GM23338 (cell line): ENCODE data around the gene FXYD6. TPM values are rescaled to one million over a fixed set of nuclear protein-coding genes. Genes with fewer than 3 reads are reported as not detected.

Experiments
- ATAC-seq: fragments of 200-7000 bp; cut with Tn5 transposase; 3 replicates; pipeline ENCODE4 v1.9.1; 2020
- DNase-seq: peaks from one replicate; pipeline ENCODE4 v3.0.0-alpha.2; 2015; ENCODE audit warnings: low spot score
- H2AFZ ChIP-seq: fragments of 200-600 bp; sonication (generic); 2 replicates; pipeline ENCODE4 v1.8.0; 2016; ENCODE audit warnings: antibody characterized with exemption, mild to moderate bottlenecking, moderate library complexity
- H3F3A ChIP-seq: fragments of 200-600 bp; sonication (generic); replicated peaks from 2 replicates; pipeline ENCODE4 v1.8.0; 2017; ENCODE audit warnings: antibody characterized with exemption, mixed run types, low read depth
- H3K27ac ChIP-seq: fragments of 200-600 bp; sonication (generic); 2 replicates; pipeline ENCODE4 v1.6.1; 2016; ENCODE audit warnings: low read depth
- H3K27me3 ChIP-seq: fragments of 200-600 bp; sonication (generic); 2 replicates; pipeline ENCODE4 v1.8.0; 2016; ENCODE audit warnings: mild to moderate bottlenecking, mixed run types, moderate library complexity; ENCODE audit not compliant: insufficient read depth
- H3K36me3 ChIP-seq: fragments of 200-600 bp; sonication (generic); 2 replicates; pipeline ENCODE4 v1.8.0; 2016; ENCODE audit warnings: mild to moderate bottlenecking; ENCODE audit not compliant: insufficient read depth
- H3K4me1 ChIP-seq: fragments of 200-600 bp; sonication (generic); 2 replicates; pipeline ENCODE4 v1.8.0; 2016; ENCODE audit warnings: mild to moderate bottlenecking, moderate library complexity; ENCODE audit not compliant: insufficient read depth
- H3K4me2 ChIP-seq: fragments of 200-600 bp; sonication (generic); 2 replicates; pipeline ENCODE4 v1.7.1; 2017; ENCODE audit warnings: mixed run types
- H3K4me3 ChIP-seq: fragments of 200-600 bp; sonication (generic); 2 replicates; pipeline ENCODE4 v1.6.1; 2016; ENCODE audit warnings: mixed run types
- H3K79me2 ChIP-seq: fragments of 200-600 bp; sonication (generic); replicated peaks from 2 replicates; pipeline ENCODE4 v1.8.0; 2017; ENCODE audit warnings: mild to moderate bottlenecking; ENCODE audit not compliant: insufficient read depth
- H3K9me2 ChIP-seq: fragments of 200-600 bp; sonication (generic); 2 replicates; pipeline ENCODE4 v1.8.0; 2017; ENCODE audit not compliant: insufficient read depth
- H4K20me1 ChIP-seq: fragments of 200-600 bp; sonication (generic); replicated peaks from 2 replicates; pipeline ENCODE4 v1.8.0; 2017; ENCODE audit warnings: mild to moderate bottlenecking; ENCODE audit not compliant: insufficient read depth
- H3K27ac Mint-ChIP-seq: 2 replicates; pipeline ENCODE4 v1.8.0; 2020; ENCODE audit warnings: inconsistent platforms, mild to moderate bottlenecking, moderate library complexity, mixed read lengths
- H3K27me3 Mint-ChIP-seq: 3 replicates; pipeline ENCODE4 v1.8.0; 2022; ENCODE audit warnings: low read depth, mild to moderate bottlenecking, moderate library complexity, mixed read lengths, inconsistent platforms; ENCODE audit not compliant: insufficient read depth, poor library complexity
- H3K36me3 Mint-ChIP-seq: 3 replicates; pipeline ENCODE4 v1.8.0; 2021; ENCODE audit warnings: low read depth, mild to moderate bottlenecking, inconsistent platforms, moderate library complexity, mixed read lengths
- H3K4me1 Mint-ChIP-seq: 3 replicates; pipeline ENCODE4 v1.8.0; 2020; ENCODE audit warnings: mild to moderate bottlenecking, inconsistent platforms, mixed read lengths
- H3K4me3 Mint-ChIP-seq: 3 replicates; pipeline ENCODE4 v1.8.0; 2021; ENCODE audit warnings: moderate library complexity, mild to moderate bottlenecking, inconsistent platforms, mixed read lengths
- H3K9me3 Mint-ChIP-seq: 3 replicates; pipeline ENCODE4 v1.8.0; 2020; ENCODE audit warnings: moderate library complexity, mild to moderate bottlenecking, inconsistent platforms, mixed read lengths
- CREB1 ChIP-seq: fragments of 250-450 bp; sonication (Bioruptor Pico); IDR thresholded peaks from 2 replicates; pipeline ENCODE4 v1.5.0; 2020; ENCODE audit warnings: low read depth, mild to moderate bottlenecking, moderate library complexity
- EZH2 ChIP-seq: fragments of 200-600 bp; sonication (generic); IDR thresholded peaks from one replicate; pipeline ENCODE4 v1.8.0; 2017; ENCODE audit warnings: antibody characterized with exemption, mild to moderate bottlenecking, low read depth; ENCODE audit not compliant: unreplicated experiment
- EZH2phosphoT487 ChIP-seq: fragments of 200-600 bp; sonication (generic); IDR thresholded peaks from one replicate; pipeline ENCODE4 v1.8.1; 2018; ENCODE audit warnings: antibody characterized with exemption; ENCODE audit not compliant: unreplicated experiment
- JUNB ChIP-seq: IDR thresholded peaks from one replicate; pipeline ENCODE4 v1.6.1; 2016; ENCODE audit warnings: antibody characterized with exemption; ENCODE audit not compliant: unreplicated experiment
- NANOG ChIP-seq: IDR thresholded peaks from 2 replicates; pipeline ENCODE4 v1.6.1; 2016; ENCODE audit warnings: antibody characterized with exemption, borderline replicate concordance
- POLR2AphosphoS5 ChIP-seq: IDR thresholded peaks from 2 replicates; pipeline ENCODE4 v1.6.1; 2016; ENCODE audit warnings: antibody characterized with exemption, low read depth
- STAT1 ChIP-seq: IDR thresholded peaks from one replicate; pipeline ENCODE4 v1.6.1; 2016; ENCODE audit warnings: antibody characterized with exemption; ENCODE audit not compliant: unreplicated experiment
- ZNF114 ChIP-seq: fragments of 250-450 bp; sonication (Bioruptor Pico); IDR thresholded peaks from 2 replicates; pipeline ENCODE4 v1.5.0; 2020; ENCODE audit warnings: mild to moderate bottlenecking, moderate library complexity
- ZNF462 ChIP-seq: fragments of 250-450 bp; sonication (Bioruptor Pico); IDR thresholded peaks from 2 replicates; pipeline ENCODE4 v1.5.0; 2020; ENCODE audit warnings: mild to moderate bottlenecking, moderate library complexity
- polyA plus RNA-seq: library from polyadenylated mRNA; unstranded; fragments of >200 nt; fragmentation: Nextera tagmentation; extraction: Ambion mirVana; gene quantifications from 2 replicates; pipeline ENCODE4 v1.2.1, GENCODE V29; 2016
- total RNA-seq: library from RNA; depleted of rRNA; stranded (reverse); fragments of >200 nt; shearing (Covaris generic); gene quantifications from 2 replicates; pipeline ENCODE4 v1.2.3, GENCODE V29; 2014
- TF ChIP-seq, protein P1 (sequence below): IDR thresholded peaks from 2 replicates; pipeline ENCODE4 v1.6.1; 2016; ENCODE audit warnings: antibody characterized with exemption
- TF ChIP-seq, protein P2 (sequence below), 2 experiments: fragments of 200-600 bp in 1 of 2; sonication (generic) in 1 of 2; conservative IDR thresholded peaks; 2 replicates each; pipeline versions ENCODE4 v1.5.1 to v1.6.1; 2016 to 2017; ENCODE audit warnings: antibody characterized with exemption in 2 of 2, low read depth in 2 of 2, mild to moderate bottlenecking in 2 of 2, moderate library complexity in 1 of 2

FXYD6 gene
- total and polyA plus RNA-seq, 2 experiments from 2014 or later = 26.2 to 30.7 TPM

DNA sequence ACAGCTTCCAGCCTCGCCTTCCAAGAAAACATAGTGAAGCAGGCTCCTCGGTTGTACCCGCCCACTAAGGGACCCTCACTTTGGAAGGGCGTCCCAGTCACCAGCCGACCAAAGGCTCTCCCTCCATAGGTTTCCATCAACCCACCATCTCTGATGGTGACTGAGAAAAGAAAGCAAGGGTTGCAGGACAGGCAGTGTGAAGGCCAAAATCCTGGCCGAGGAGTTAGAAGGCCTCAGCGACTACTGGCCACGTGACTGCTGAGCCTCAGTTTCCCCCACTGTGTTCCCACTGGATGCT is 2.7 kb downstream of the FXYD6 start:
- H3K27me3 Mint-ChIP-seq = peaks cover 18% of the 10 kb centered on the region
- H3K36me3 Mint-ChIP-seq = no peaks in the 10 kb centered on the region
- no peak overlapping the region for H2AFZ ChIP-seq
- peaks cover 33% of the 10 kb centered on the region for H3K27me3 ChIP-seq
- peak overlapping the region; percentile 99; the same call in 1 of the 2 replicates for H3K4me2 ChIP-seq
- H4K20me1 ChIP-seq = peaks cover 7% of the 10 kb centered on the region; the same call in 1 of the 2 replicates
- peaks cover 15% of the 10 kb centered on the region; the same call in 1 of the 2 replicates for H3K79me2 ChIP-seq
- H3K4me1 Mint-ChIP-seq = peaks cover 60% of the 10 kb centered on the region
- H3K36me3 ChIP-seq = no peaks in the 10 kb centered on the region
- H3K9me2 ChIP-seq = no peaks in the 10 kb centered on the region
- no peak for TF ChIP-seq POLR2AphosphoS5
- ATAC-seq = no peak
- H3K27ac Mint-ChIP-seq = no peak overlapping the region
- H3K4me3 ChIP-seq = no peak overlapping the region
- no peaks in the 10 kb centered on the region for H3K9me3 Mint-ChIP-seq
- no peak overlapping the region for H3K27ac ChIP-seq
- peak overlapping the region; percentile 97 for H3K4me3 Mint-ChIP-seq
- H3K4me1 ChIP-seq = peaks cover 43% of the 10 kb centered on the region
- DNase-seq = no peak
- no peaks in the 10 kb centered on the region; the same call in 1 of the 2 replicates for H3F3A ChIP-seq

- Histone ChIP-seq H3K36me3 (no peaks in the 10 kb centered on the region), H3K27ac (no peak overlapping the region), H3K4me2 (no peak overlapping the region), H3K4me3 (no peak overlapping the region), H4K20me1 (peaks cover 12% of the 10 kb centered on the region), H3K27me3 (peaks cover 27% of the 10 kb centered on the region), H3K9me2 (no peaks in the 10 kb centered on the region), H3K79me2 (peaks cover 17% of the 10 kb centered on the region; the same call in 1 of the 2 replicates), H3K4me1 (peaks cover 49% of the 10 kb centered on the region), H3F3A (no peaks in the 10 kb centered on the region; the same call in 1 of the 2 replicates), H2AFZ (no peak overlapping the region)
- Mint-ChIP-seq H3K4me1 (peaks cover 64% of the 10 kb centered on the region), H3K36me3 (no peaks in the 10 kb centered on the region), H3K9me3 (no peaks in the 10 kb centered on the region), H3K27ac (no peak overlapping the region), H3K27me3 (peaks cover 18% of the 10 kb centered on the region), H3K4me3 (no peak overlapping the region; the same call in 2 of the 3 replicates)
- DNase-seq = no peak
- no peak for ATAC-seq
- TF ChIP-seq ZNF114 (CRISPR knock-in tag) = no peak
- TF ChIP-seq, protein P1, sequence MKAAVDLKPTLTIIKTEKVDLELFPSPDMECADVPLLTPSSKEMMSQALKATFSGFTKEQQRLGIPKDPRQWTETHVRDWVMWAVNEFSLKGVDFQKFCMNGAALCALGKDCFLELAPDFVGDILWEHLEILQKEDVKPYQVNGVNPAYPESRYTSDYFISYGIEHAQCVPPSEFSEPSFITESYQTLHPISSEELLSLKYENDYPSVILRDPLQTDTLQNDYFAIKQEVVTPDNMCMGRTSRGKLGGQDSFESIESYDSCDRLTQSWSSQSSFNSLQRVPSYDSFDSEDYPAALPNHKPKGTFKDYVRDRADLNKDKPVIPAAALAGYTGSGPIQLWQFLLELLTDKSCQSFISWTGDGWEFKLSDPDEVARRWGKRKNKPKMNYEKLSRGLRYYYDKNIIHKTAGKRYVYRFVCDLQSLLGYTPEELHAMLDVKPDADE = no peak
- TF ChIP-seq, protein P2, sequence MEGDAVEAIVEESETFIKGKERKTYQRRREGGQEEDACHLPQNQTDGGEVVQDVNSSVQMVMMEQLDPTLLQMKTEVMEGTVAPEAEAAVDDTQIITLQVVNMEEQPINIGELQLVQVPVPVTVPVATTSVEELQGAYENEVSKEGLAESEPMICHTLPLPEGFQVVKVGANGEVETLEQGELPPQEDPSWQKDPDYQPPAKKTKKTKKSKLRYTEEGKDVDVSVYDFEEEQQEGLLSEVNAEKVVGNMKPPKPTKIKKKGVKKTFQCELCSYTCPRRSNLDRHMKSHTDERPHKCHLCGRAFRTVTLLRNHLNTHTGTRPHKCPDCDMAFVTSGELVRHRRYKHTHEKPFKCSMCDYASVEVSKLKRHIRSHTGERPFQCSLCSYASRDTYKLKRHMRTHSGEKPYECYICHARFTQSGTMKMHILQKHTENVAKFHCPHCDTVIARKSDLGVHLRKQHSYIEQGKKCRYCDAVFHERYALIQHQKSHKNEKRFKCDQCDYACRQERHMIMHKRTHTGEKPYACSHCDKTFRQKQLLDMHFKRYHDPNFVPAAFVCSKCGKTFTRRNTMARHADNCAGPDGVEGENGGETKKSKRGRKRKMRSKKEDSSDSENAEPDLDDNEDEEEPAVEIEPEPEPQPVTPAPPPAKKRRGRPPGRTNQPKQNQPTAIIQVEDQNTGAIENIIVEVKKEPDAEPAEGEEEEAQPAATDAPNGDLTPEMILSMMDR (conservative IDR thresholded peaks at IDR 0.05; ENCODE audit: low read depth in 2 of 2) = no peak
- no peak for TF ChIP-seq JUNB
- no peak for TF ChIP-seq POLR2AphosphoS5
- TF ChIP-seq STAT1 = no peak
- TF ChIP-seq ZNF462 (CRISPR knock-in tag) = no peak
- TF ChIP-seq EZH2 = no peak
- no peak for TF ChIP-seq EZH2phosphoT487
- no peak for TF ChIP-seq NANOG
- TF ChIP-seq CREB1 = no peak
These were observed 3.3 kb downstream of the FXYD6 start for GRCh38 chr11:117872975-117873827.
